K562 (cell line): ENCODE results near the gene CFP. TPM values are rescaled to one million over a fixed set of nuclear protein-coding genes. Genes with fewer than 3 reads are reported as not detected.

ENCODE experiments used
- ARHGAP35 ChIP-seq: fragments of 450-650 bp; IDR thresholded peaks from 2 replicates; pipeline ENCODE4 v1.6.1; 2018; ENCODE audit not compliant: partially characterized antibody
- BRCA1 ChIP-seq, 2 experiments: fragments of 450-650 bp in 1 of 2; sonication (generic) in 1 of 2; formaldehyde crosslinking in 1 of 2; IDR thresholded peaks; 2 replicates each; pipeline versions ENCODE4 v1.5.0 to v1.6.1; 2017 to 2020; ENCODE audit warnings: mild to moderate bottlenecking in 1 of 2, missing genetic modification reagents in 1 of 2
- EZH2 ChIP-seq: IDR thresholded peaks from 2 replicates; pipeline ENCODE4 v1.6.1; 2012; ENCODE audit warnings: low read depth, mild to moderate bottlenecking, inconsistent platforms, low read length, borderline replicate concordance
- GABPB2 ChIP-seq: fragments of 250-450 bp; sonication (Bioruptor Pico); conservative IDR thresholded peaks from 2 replicates; pipeline ENCODE4 v1.5.1; 2021; ENCODE audit warnings: mild to moderate bottlenecking
- KLF16 ChIP-seq: IDR thresholded peaks from 2 replicates; pipeline ENCODE4 v1.6.1; 2016; ENCODE audit warnings: antibody characterized with exemption
- KLF6 ChIP-seq: fragments of 250-450 bp; sonication (Bioruptor Pico); IDR thresholded peaks from 2 replicates; pipeline ENCODE4 v1.4.0; 2020; ENCODE audit warnings: mild to moderate bottlenecking, moderate library complexity, borderline replicate concordance
- MCM5 ChIP-seq: fragments of 450-650 bp; IDR thresholded peaks from 2 replicates; pipeline ENCODE4 v1.6.1; 2016; ENCODE audit warnings: low read depth
- MEIS2 ChIP-seq: fragments of 450-650 bp; IDR thresholded peaks from 2 replicates; pipeline ENCODE4 v1.6.1; 2014; ENCODE audit warnings: mild to moderate bottlenecking; ENCODE audit not compliant: partially characterized antibody
- NCOA4 ChIP-seq: fragments of 450-650 bp; IDR thresholded peaks from 2 replicates; pipeline ENCODE4 v1.6.1; 2018; ENCODE audit warnings: mild to moderate bottlenecking; ENCODE audit not compliant: partially characterized antibody
- NFE2 ChIP-seq: IDR thresholded peaks from 2 replicates; pipeline ENCODE4 v1.6.1; 2014; ENCODE audit warnings: antibody characterized with exemption, low read depth
- PHTF2 ChIP-seq: fragments of 250-450 bp; sonication (Bioruptor Pico); IDR thresholded peaks from 2 replicates; pipeline ENCODE4 v1.5.0; 2021; ENCODE audit warnings: mild to moderate bottlenecking
- RERE ChIP-seq: sonication (generic); formaldehyde crosslinking; IDR thresholded peaks from 2 replicates; pipeline ENCODE4 v1.8.0; 2023; ENCODE audit warnings: missing genetic modification reagents, mild to moderate bottlenecking, borderline replicate concordance
- SOX6 ChIP-seq: fragments of 450-650 bp; IDR thresholded peaks from 2 replicates; pipeline ENCODE4 v1.6.1; 2014; ENCODE audit warnings: mild to moderate bottlenecking
- TEAD4 ChIP-seq, 2 experiments: sonication (generic) in 1 of 2; formaldehyde crosslinking in 1 of 2; IDR thresholded peaks; 2 replicates each; pipeline versions ENCODE4 v1.6.1 to v1.8.0; 2012 to 2022; ENCODE audit warnings: borderline replicate concordance in 1 of 2, inconsistent platforms in 1 of 2, low read length in 1 of 2, mild to moderate bottlenecking in 1 of 2, missing genetic modification reagents in 1 of 2
- U2AF2 ChIP-seq: fragments of 200-400 bp; formaldehyde crosslinking; optimal IDR thresholded peaks from 2 replicates; pipeline ENCODE3; 2017; ENCODE audit warnings: low read depth, mild to moderate bottlenecking, low read length
- ZBTB49 ChIP-seq: sonication (generic); formaldehyde crosslinking; IDR thresholded peaks from 2 replicates; pipeline ENCODE4 v1.8.0; 2022; ENCODE audit warnings: missing genetic modification reagents, mild to moderate bottlenecking, borderline replicate concordance
- polyA plus RNA-seq, 8 experiments: library from polyadenylated mRNA; depleted of rRNA in 4 of 8; stranded (reverse) in 5 of 8; unstranded in 3 of 8; fragments of >200 nt; fragmentation: Nextera tagmentation in 2 of 8; fragmentation: Illumina TruSeq in 1 of 8; extraction: Ambion mirVana in 2 of 8; extraction: Trizol in 1 of 8; gene quantifications; 2 replicates each; pipeline versions ENCODE4 v1.2.1 to v1.2.3, GENCODE V29; 2011 to 2014; ENCODE audit warnings: inconsistent platforms in 1 of 8, missing spikeins in 1 of 8
- total RNA-seq, 7 experiments: library from RNA; depleted of rRNA in 6 of 7; stranded (reverse); fragments of >200 nt in 6 of 7; fragmentation: Illumina TruSeq in 2 of 7; extraction: Trizol in 2 of 7; gene quantifications; 2 replicates each; pipeline versions ENCODE4 v1.2.1 to v1.2.3, GENCODE V29; 2011 to 2021; ENCODE audit warnings: low replicate concordance in 1 of 7
- TF ChIP-seq, protein P1 (sequence below): sonication (generic); formaldehyde crosslinking; IDR thresholded peaks from 2 replicates; pipeline ENCODE4 v1.9.0; 2022; ENCODE audit warnings: mild to moderate bottlenecking, missing genetic modification reagents

CFP gene
- total and polyA plus RNA-seq, 9 of the 15 experiments (the other 6 are each of a cell fraction or from before 2014, with no cell fraction given): 0.18 to 2.0 (median 0.55) TPM

- no peak for TF ChIP-seq ARHGAP35
- TF ChIP-seq SOX6: peak; percentile 19; the same call in 1 of the 2 replicates
- no peak for TF ChIP-seq GABPB2
- TF ChIP-seq TEAD4 (IDR thresholded peaks at IDR 0.05; ENCODE audit: low read length): no peak; the same call in 1 of the 2 replicates
- TF ChIP-seq TEAD4 (CRISPR knock-in tag; IDR thresholded peaks at IDR 0.05; ENCODE audit: borderline replicate concordance): no peak
- no peak for TF ChIP-seq U2AF2
- TF ChIP-seq KLF6 (CRISPR knock-in tag): no peak
- no peak for TF ChIP-seq MCM5
- TF ChIP-seq MEIS2: no peak
- TF ChIP-seq KLF16: no peak
- TF ChIP-seq, protein P1, sequence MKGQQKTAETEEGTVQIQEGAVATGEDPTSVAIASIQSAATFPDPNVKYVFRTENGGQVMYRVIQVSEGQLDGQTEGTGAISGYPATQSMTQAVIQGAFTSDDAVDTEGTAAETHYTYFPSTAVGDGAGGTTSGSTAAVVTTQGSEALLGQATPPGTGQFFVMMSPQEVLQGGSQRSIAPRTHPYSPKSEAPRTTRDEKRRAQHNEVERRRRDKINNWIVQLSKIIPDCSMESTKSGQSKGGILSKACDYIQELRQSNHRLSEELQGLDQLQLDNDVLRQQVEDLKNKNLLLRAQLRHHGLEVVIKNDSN (CRISPR knock-in tag): no peak
- TF ChIP-seq BRCA1 (IDR thresholded peaks at IDR 0.05): no peak
- no peak for TF ChIP-seq BRCA1 (CRISPR knock-in tag; IDR thresholded peaks at IDR 0.05)
- no peak for TF ChIP-seq NCOA4
- no peak for TF ChIP-seq PHTF2 (CRISPR knock-in tag)
- no peak for TF ChIP-seq RERE (CRISPR knock-in tag)
- no peak for TF ChIP-seq ZBTB49 (CRISPR knock-in tag)
- peak; percentile 69 for TF ChIP-seq NFE2
- no peak for TF ChIP-seq EZH2
Observed at GRCh38 chrX:47664737-47665136, 35.0 kb upstream of the CFP start (continued).
